ENCODE results near the gene DDX1. TPM values are rescaled to one million over a fixed set of nuclear protein-coding genes. Genes with fewer than 3 reads are reported as not detected.
A peak's percentile ranks its signal among the peaks of the same experiment; 100 is the strongest.

The DDX1 gene
- total RNA-seq, 1 experiment from 2014 or later, result 120 TPM

DNA sequence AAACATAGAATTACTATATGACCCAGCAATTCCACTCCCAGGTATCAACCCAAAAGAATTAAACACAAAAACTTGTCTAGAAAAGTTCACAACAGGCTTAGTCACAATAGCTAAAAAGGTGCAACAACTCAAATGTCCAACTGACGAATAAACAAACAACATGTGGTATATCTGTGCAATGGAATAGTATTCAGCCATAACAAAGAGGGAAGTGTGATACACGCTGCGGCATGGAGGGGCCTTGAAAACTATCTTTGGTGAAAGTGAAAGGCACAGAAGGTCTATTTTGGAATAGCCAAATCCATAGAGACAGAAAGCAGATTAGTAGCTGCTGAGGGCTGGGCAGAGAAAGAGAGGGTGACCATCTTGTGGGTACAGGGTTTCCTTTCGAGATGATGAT lies 72.1 kb downstream of the DDX1 start:
- no peak for DNase-seq (ENCODE audit: low spot score)

DNA sequence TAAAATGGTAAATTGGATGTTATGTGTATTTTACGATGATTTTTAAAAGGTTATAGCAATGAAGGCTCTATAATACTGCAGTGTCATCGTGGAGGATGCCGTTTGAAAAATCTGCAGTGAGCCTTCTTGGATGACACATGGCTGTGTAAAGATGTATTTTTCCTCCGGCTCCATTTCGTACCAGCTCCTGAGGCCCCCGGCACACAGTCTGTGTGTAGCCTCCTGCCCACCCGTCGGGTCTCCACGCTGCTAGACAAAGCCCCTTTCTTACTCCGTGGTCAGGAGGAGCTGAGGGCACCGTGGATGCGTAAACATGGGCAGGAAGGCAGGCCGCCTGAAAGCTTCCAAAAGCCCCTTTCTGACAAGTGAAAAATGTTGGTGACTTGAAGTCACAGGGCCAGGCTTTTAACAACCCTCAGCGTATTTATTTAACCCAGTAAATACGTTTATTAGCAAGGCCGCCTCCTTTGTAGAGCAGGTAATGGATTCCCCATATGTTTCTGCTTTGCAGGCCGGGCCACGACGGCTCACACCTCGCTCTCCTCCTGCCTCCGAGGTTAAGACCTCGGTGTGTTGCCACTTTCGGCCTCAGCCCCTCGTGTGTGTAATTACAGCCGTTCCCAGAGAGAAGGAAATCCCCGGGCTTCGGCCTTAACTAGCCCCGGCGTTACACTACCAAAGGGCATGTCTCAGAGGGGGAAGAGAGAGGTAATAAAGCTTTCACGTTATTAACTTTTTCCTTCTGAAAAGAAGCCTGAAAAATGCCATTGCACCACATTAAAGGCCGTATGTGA lies 72.8 kb downstream of the DDX1 start:
- DNase-seq (ENCODE audit: low spot score), result no peak

DNA sequence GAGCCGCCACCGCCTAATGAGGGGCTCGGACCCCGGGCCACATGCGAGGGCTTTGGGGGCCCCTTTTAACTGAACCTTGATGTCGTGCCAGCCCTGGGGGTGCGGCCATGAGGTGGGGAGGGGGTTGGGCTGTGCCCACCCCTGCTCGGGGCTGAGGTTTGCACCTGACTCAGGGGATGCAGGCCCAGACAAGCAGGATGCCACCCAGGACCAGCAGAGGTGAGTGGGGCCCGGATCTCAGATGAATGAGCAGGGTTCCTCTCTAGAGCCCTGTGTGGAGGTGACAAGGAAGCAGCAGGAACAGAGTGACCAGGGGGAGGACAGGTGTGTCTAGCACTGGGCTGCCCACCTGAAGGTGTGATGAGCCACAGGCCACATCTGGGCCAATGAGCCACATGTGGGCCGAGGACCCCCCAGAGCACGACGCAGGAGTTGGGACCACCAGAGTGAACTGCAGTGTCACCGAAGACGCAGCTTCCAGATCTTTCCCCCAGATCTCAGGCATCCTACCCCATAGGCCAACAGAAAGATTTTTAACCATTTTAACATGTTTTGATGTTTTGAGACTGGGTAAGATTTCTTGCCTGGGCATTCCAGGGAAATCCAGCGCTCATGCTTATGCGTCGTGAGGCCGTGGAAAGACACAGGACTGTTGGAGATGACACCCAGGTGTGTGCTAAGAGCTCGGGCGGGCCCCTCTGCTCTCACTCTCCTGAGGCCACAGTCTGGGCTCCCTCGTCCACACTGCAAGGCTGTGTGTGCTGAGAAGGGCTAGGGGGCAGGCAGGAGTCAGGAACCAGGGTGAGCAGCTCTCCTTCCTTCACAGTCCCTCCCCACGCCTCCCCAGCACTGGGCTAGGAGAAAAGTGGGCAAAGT lies 73.6 kb downstream of the DDX1 start:
- no peak for DNase-seq (ENCODE audit: low spot score)

DNA sequence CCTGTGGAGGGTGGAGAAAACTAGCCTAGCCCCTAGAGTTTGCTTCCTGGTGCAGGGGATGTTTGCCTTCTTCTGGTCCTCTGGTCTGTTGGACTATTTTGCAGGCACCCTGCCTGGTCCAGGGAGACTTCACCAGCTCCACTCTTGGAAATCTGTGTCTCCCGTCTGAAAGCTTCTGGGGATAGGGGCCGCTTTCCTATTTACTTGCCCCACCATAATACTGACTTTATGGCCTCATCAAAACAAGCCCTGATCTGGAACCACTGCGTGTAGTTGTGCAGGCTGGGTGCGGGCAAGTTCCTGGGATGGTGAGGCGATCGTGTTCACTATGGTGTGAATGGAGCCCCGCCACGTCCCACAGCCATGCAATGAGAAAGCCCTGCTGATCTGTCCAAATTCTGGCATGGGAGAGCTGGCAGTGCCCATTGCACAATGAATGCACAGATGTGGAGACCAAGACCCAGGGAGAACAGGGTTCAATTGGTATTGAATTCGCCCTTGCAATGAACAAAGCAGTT lies 74.3 kb downstream of the DDX1 start:
- no peak for DNase-seq (ENCODE audit: low spot score)

DNA sequence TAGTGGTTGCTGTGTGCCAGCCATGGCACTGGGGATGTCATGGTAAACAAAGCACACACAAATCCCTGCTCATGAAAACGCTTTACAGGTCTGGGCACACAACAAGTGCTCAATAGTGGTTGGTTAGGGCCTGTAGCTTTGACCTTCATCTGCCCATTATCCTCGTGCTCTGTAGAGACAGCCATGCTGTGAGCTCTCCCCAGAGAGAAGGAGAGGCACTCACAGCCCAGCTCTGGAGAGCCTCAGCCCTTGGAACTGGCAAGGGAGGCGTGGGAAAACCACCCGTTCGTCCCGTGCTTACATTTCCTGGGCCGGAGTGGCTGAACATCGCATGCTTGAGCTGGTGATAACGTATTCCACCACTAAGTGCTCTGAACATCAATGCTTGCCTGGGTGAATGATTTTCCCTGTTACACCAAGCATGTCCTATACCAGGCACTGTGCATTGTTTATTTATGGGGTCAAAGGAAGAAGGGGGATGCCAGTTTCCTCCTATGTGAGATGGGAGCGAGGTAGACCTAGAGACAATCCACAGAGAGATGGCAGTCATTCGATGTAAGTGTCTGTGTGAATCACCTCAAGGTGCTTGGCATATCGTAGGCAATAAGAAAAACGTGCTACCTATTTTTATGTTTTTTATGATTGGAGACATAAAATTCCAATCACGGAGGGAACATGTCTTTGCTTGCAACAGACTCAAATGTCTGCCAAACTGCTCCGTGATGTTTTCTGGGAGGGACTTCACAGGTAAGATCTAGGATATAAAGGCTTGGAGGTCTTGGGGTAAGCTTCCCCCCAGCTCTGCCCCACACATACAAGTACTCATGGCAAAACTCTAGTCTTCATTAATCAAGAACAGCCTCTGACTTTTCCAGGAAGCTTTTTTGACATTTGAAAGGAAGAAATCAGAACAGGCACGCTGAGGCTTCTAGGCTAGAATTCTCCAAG lies 75.5 kb downstream of the DDX1 start:
- no peak for DNase-seq (ENCODE audit: low spot score)

DNA sequence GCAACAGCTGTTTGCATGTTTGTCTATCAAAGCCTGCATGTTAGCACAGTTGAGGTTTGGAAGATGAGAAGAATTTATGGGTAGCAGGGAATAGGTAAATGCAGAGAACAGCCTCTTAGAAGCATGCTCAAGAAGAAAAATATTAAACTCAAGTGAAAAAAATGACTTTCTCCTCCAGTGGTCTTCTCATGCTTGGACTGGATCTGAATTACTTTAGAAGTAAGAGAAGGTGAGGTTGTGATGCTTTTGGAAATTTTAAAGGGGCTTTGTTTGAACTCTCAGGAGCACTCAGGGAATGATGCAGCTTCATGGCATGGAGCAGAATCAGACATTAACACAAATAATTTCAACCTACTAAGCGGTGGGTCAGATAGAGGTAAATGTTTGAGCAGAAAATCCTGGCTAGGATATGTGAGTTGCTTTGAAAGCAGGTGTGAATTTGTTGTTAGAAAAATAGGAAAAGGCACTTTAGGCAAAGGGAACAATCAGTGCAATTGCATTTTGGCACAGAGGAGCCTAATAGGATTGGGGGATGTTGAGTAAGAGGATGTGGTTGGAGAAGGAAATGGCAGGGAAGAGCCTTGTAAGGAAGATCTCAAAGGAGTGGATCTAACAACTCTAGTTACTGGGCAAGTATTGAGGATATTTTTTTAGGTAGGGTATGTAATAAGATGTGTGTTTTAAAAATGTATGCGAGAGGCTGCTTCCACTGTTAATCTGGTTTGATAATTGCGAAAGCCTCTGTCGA lies 76.3 kb downstream of the DDX1 start:
- DNase-seq (ENCODE audit: low spot score), result peak; percentile 6

DNA sequence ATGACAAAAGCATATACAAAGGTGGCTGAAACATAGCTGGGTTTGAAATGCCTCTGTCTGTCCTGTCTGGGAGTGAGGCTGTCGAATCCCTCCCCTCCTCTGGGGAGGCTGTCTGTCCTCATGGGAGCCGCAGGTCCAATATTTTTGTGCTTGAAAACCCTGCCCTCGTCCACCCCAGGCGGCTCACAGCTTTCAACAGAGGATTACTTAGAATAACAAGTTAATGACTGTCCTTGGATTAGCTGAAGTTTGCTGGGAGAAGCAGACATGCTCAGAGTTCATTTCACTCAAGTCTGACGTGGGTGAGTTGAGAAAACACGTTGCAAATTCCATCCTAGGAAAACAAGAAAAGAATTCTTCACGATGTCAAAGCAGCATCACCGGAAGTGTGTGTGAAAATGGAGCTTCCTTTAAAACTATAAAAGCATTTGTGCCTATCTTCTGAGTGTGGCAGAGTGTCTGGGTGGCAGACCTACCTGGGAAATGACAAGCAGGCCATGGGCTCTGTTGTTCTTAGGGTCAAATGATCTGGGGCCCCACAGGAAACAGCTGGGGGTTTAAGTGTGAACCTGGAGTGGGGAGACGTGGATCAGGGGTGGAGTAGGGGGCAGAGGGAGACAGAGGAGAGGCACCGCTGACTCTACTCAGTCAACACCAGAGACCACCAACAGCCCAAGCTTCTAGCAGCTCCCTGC lies 77.1 kb downstream of the DDX1 start:
- DNase-seq (ENCODE audit: low spot score), result no peak

DNA sequence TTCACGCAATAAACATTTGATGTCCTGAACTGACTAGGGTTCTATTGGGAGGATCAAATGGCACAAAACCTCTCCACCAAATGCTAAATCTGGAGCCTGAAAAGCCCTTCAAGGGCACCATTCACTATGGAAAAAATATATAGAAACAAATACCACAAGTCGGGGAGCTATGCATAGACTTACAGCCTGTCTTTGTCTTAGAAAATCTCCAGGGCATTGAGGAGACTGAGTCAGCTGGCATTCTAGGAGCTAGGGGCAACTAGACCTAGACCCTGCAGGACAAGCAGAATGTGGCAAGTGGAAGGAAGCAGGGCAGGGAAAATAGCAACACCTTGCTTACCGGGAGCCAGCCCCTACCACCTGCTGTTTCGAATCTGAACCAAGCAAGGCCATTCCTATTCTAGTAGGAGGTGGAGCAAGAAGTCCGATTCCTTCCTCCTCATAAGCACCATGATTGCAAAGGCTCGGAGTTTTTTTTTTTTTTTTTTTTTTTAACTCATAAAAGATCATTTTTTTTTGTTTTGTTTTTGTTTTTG lies 77.8 kb downstream of the DDX1 start:
- no peak for DNase-seq (ENCODE audit: low spot score)

DNA sequence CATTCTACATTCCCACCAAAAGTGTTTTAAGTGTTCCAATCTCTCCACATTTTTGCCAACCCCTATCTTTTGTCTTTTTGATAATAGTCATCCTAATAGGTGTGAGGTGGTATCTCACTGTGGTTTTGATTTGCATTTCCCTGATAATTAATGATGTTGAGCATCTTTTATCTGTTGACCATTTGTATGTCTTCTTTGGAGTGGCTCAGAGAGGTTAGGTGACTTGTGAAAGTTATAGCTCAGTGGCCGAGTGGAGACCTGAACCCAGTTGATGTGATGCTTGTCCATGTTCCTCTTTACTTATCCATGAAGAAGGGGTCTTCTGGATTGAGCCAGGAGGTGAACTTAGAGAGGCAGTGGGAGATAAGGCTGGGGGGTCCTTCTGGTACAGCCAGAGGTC lies 78.8 kb downstream of the DDX1 start:
- DNase-seq (ENCODE audit: low spot score), result no peak

DNA sequence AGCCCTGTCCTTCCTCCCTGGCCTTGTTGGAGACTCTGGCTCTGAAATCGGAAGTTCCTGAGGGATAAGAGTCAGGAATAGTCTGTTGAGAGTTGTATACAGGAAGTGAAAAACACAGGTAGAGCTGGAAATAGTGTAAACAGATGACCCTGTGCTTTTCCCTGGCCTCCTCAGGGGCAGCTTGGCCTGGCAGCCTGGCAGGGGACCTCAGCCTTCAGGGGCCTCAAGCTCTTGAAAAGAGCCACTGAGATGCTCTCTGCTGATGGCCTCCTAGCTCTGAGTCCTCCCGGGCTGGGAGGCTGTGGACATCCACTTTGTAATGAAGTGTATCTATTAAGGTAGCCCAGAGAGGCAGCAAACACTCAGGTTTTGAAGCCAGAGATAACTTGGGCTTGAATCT lies 79.3 kb downstream of the DDX1 start:
- no peak for DNase-seq (ENCODE audit: low spot score)

DNA sequence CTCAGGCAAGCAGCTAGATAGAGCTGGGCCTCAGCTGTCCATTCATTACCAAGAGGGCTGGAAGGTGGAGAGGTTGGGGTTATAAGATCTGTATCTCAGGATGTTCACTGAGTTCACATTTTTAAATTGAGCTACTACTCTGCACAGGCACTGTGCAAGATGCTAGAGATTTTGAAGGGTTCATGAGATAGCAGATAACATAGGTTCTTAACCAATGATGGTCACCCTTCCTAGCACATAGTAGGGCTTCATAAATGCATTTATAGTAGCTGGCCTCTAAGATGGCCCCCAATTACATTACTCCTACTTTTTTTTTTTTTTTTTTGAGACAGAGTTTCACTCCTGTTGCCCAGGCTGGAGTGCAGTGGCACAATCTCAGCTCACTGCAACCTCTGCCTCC lies 79.7 kb downstream of the DDX1 start:
- no peak for DNase-seq (ENCODE audit: low spot score)

DNA sequence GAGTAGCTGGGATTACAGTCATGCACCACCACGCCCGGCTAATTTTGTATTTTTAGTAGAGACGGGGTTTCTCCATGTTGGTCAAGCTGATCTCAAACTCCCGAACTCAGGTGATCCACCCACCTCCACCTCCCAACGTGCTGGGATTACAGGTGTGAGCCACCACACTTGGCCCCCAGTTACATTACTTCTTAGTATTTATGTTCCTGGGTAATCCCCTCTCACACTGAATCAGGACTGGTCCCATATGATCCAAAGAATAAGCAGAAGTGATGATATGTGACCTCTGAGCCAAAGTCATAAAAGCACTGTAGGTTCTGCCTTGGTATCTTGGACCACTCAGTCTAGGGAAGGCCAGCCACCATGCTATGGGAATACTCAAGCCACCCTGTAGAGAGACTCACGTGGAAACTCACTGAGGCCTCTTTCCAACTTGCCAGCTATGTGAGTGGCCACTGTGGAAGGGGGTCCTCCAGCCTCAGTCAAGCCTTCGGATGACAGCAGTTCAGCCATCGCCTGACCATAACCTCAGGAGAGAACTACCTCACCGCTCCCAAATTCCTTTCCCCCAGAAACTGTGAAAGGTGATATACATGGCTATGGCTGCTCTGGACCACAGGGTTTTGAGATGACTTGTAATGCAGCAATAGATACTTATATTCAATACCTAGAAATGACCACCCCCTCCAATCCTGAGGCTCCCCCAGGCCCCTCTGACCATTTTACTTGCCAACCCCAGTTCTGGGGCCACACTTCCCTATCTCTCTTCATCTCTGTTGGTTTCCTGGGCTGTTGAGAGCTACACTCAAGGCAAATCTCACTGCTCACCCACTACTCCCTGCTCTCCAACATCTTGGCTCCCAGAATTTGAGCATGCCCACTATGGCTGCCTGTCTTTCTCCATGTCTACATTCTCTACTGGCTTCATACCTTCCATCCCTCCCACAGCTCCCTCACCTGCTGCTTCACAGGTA lies 80.5 kb downstream of the DDX1 start:
- DNase-seq (ENCODE audit: low spot score), result no peak

DNA sequence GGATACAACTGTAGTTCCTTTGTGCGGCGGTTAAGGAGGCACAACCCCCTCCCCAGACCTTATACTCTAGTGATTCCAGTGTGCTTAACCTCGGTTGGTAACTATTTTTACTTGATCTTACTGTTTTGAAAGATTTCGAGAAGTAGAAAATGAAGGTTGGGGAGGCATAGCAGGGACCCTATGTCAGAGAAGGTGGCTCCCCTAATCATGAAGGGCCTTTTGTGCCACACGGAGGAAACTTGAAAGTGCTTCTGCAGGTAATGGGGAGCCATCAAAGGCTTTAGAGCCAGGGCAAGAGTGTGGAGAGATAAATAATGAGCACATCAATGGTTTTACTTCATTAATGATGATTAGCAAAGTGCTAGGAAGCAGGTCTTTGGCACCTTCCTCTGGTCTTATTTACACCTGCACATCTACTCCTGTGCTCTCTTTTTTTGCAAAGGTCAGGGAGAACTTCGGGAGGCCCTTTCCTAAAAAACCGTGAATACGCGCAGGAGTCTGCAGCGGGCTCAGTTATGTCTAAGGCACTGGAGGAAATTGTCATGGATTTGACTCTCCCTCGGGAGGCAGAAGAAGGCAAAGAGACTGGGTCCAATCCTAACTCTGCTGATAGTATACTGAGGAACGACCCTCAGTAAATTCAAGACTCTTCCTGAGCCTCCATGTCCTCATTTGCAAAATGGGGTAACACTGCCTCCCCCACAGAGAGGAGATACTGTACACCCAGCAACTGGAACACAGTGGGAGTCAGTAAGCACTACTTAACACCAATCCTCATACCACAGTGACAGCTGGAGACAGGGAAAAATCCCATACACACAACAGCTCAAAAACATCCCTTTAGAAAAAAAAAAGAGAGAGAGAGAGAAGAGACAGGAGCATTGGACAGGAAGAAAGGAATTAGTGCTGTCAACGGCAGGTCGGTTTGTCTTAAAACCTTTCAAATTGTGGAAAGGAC lies 81.6 kb downstream of the DDX1 start:
- no peak for DNase-seq (ENCODE audit: low spot score)

DNA sequence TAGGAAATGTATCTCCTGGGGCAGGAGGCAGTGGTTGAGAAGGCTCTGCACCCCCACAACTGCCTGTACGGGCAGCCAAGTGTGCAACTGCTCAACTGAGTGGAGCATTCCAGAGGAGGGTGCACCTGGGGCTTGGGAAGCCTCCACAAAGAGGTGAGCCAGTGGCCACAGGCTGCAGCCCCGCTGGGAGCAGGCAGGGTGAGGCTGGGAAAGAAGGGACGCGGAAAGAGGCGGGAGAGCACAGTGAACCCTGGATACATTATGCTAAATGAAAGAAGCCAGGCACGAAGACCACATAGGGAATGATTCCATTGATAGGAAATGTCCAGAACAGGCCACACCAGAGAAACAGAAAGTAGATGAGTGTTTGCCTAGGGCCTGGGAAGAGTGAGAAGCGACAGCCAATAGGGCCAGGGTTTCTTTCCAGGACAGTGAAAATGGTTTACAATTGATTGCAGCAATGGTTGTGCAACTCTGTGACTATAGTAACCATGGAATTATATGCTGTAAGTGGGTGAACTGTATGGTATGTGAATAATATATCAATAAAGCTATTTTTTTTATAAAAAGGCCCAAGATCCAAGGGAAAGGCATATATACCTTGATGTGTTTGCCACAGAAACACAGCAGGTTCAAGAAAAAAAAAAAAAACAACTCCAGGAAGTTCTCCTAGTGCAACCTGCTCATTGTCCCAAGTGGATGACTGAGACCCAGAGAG lies 82.4 kb downstream of the DDX1 start:
- no peak for DNase-seq (ENCODE audit: low spot score)

DNA sequence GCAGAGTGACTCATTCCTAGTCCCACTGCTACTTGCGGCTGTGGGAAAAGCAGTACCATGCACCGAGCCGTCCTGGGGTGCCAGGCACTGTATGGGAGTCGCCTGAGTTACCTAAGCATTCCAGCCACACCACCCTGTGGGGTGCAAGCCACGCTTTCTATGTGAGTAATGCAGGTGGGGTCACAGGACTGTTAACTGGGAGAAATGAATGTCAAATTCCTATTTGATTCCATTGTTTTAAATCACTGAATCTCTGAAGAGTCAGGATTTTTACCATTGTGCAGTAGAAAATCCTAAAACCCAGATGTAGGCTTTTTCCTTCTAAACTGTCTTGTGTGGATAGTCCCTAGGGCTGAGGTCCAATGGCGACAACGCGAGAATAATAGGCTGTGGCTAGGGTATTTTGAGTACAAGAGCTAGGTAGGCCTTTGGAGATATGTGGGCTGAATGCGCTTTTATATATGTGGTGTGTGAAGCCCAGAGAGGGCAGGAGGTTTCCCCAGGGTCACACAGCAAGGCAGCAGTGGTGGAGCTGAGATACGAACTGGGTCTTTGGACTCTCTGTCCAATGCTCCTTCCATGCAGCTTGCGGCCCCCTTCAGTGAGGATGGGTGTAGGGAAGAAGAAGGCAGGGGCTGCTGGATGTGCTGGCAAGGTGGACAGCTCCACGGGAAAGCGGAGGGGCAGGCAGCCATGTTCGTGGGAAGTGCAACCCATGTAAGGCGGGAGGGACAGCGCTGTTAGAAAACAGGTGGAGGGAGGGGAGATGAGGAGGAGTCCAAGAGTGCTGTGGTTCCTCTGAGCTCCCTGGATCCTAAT lies 83.2 kb downstream of the DDX1 start:
- peak; percentile 27 for DNase-seq (ENCODE audit: low spot score)
